HG02678 (cell line): ENCODE data around the gene LBH.

Experiments used
- ATAC-seq: cut with Tn5 transposase; IDR thresholded peaks from one replicate; pipeline ENCODE4 v1.9.1; 2021; ENCODE audit warnings: mild to moderate bottlenecking, moderate library complexity; ENCODE audit not compliant: unreplicated experiment

Gene LBH

DNA sequence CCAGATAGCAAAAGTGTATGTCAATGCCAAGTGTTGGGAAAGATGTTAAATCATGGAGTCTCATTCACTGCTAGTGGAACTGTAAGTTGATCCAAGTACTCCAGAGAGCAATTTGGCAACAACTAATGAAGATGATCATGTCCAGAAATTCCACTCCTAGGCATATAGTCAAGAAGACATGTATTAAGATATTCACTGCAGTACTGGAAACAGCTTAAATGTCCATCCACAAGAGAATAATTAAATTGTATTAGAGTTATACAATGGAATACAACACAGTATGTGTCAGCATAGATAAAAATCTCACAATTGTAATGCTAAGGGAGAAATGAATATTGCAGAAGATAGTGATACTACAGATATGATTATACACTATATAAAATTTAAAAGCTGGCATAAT, 15.2 kb upstream of the LBH start:
- no peak for ATAC-seq

DNA sequence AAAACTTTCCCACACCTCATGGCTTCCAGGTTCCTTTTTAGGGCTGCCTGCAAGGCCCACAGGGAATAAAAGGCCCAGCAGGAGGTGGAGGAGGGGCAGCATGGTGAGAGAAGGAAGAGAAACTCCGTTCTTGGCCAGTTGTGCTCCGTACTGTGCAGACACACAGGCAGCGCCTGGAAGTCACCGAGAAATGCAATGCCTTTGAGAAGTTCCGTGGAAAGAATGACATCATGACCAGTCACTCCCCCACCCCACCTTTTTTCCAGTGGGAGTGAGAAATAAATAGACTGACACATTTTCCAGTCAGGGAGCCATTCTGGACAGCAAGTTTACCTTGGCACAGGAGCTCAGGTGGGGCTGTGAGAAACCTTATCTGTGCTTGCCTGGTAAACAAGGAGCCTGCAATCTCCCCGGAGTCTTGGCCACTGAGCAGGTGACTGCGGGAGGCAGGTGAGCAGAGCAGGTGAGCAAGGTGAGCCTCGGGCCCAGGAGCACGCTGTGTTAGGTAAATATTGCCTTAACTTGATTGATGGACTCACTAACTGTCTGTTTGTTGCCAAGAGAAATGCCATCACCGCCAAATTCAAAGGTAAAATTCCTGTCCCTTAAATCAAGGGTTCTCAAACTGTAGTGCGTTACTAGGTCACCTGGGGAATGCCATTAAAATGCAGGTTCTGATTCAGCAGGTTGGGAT, 13.5 kb upstream of the LBH start:
- no peak for ATAC-seq

DNA sequence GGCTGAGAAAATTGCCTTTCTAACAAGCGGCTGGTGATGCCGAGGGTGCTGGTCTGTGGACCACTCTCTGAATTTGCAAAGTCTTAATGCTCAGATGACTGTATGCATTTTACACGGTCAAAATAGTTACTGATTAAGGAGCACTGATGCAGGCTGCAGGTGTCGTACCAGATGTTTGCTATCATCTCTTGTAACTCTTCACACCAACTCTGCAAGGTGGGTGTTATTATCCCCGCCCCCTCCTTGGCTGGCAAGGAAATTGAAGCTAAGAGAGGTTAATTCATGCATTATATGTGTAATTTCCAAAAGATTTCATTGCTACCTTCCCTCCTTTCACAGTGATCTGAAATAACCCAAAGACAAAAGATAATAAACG, 13.0 kb upstream of the LBH start:
- no peak for ATAC-seq

DNA sequence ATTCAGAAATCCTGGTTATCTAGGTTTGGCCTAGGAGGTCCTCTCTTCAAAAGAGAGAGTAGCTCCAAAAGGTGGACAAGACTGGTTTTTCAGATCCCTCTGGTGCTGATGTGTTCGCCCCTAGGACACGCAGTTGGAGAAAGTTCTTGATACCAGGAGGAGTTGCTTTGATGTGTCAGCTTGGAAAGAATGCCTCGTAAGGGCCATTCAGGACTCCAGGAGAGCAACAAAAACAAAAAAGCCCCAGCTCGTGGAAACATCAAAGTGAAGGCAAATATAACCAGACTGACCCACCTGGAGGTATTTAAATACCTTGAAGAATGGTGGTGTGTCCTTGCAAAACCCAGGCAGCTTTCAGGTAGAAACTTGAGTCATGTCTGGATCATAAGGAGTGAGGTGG, 12.5 kb upstream of the LBH start:
- ATAC-seq = no peak

DNA sequence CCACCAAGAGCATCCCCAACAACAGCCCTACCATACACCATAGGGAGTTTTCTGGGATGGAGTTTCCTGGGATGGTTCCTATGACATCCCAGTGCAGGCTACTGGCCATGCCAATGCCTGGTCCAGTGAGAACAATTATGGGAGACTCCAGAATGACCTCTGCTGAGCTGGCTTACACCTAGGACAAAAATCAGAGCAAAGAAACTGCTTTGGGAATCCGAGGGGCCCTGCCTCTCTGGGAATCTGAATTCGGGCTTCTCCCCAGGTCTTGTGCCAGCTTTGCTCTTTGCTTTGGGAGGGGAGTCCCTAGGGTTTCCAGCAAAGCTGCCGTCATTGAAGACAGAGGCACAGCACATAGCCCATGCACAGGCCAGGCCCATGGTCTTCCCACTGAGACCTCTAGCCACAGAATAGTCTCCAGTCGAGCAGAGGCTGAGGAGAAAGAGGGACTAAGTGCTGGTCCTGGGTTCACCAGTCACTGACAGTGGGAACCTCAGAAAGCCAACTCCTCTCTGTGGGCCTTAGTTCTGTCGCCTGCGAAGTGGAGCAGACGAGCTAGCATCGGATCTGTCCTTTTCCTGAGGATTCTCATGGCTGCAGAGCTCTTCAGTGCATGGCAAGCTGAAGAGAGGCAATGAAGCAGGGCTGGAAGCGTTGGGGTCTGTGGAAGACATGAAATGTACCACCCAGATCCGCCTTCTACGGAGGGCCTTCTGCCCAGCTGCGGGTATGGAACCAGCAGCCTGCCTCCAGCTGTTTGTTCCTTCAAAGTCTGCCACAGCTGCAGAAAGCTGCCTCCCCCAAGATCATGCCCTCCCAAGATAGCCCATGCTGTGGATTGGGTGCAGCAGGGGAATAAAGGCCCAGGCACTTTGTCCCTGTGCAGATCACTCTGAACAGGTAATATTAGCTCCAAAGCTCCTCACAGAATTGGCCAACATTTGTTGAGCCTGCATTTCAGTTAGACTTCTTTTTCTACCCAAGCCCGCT, 11.2 kb upstream of the LBH start:
- ATAC-seq = no peak

DNA sequence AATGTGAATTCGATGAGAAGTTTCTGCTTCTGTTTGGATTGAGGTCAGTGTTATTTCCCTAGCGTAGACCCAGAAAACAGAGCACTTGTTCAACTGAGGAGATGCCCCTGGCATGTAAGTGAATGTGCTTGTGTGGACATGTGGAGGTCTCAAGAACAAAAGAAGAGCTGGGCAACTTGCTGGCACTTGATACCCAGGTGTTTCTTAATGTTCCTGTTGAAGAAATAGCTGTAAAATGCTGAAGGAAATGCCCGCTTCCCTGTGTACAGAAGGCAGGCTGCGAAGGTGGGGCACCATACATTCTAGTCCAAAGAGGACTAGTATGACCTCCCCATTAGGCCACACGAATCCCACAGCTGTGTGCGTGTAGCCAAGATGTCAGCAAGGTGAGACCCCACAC, 9.8 kb upstream of the LBH start:
- ATAC-seq = no peak

DNA sequence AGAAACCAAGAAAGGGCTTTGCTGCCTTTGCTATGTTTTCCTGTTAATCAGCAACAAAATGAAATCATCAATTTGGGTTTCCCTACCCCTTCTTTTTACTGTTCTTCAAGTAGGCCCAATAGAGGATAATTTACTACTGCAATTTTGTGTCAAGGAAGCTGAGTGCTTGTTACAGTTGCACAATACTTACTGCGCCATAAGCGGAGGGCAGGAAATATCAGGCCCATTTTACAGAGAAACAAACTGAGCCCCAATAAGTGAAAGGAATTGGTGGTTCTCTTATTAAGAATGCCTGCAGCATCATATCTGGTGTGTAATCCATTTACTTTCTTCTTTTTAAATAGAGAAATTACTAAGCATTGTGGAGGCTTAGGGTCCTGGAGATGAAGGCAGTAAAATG, 9.3 kb upstream of the LBH start:
- no peak for ATAC-seq

DNA sequence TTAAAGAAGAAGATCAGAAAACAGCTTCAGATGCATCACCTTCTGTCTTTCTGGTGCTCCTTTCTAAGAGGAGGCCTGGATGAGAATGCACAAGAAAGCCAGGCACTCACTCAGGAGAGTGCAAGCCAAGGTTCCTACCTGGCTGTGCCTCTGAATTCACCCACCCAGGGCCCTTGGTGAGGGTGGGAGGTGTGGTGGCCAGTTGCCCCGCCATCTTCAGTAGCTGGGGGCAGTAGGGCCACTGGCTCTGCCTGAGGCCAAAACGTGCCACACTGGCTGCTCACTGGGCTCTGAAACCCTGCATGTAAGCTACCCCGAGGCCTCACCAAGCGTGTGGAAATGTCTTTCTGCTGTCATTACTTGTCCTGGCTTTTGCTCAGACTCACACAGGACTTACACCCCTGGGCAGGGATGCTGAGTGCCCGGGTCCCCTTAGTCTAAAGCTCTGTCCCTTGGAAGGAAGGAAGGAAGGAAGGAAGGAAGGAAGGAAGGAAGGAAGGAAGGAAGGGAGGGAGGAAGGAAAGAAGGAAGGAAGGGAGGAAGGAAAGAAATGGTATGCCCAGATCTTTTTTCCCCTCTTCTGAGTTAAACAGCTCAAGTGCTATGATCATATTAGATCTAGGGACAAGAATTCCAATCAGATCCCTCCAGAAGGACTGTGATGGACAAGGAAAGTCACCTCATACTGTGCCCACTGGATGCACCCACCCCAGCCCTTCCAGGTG, 8.5 kb upstream of the LBH start:
- ATAC-seq = no peak

DNA sequence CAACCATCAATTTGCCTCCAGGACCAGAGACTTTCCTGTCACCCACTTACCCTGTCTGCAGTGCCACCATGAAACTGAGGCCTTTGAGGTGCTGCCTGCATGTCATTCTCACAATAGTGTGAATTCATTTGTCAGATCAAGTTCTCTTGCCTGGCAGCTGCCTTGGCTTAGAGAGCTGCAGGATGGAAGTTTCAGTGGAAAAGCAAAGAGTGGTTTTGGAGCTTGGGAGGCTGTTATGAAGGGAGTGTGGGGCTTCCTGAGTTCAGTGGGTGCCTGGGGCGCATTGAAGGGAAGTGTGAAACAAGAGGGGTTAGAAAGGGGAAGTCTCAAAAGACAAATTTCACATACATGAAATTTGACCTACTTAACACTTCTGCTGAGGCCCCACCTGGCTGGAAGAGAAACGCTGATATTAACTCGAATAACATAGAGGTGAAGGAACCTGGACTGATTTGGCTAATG, 7.9 kb upstream of the LBH start:
- peak; percentile 47 for ATAC-seq

DNA sequence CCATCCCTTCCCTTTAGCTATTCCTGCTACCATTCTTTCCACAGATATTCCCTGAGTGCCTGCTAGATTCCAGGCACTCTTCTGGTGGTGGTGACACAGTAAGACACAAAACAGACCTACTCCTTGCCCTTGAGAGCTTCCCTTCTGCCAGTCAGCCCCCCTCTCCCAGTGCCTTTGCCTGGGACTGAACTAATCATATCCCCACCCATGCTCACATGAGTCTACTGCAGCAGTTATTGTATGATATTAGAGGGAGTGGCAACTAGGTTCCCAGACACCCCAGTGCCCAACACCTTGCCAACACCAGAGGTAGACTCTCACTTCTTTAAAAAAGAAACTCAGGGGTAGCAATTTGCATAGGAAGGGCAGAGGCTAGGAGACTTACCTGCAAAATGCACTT, 7.2 kb upstream of the LBH start:
- no peak for ATAC-seq

DNA sequence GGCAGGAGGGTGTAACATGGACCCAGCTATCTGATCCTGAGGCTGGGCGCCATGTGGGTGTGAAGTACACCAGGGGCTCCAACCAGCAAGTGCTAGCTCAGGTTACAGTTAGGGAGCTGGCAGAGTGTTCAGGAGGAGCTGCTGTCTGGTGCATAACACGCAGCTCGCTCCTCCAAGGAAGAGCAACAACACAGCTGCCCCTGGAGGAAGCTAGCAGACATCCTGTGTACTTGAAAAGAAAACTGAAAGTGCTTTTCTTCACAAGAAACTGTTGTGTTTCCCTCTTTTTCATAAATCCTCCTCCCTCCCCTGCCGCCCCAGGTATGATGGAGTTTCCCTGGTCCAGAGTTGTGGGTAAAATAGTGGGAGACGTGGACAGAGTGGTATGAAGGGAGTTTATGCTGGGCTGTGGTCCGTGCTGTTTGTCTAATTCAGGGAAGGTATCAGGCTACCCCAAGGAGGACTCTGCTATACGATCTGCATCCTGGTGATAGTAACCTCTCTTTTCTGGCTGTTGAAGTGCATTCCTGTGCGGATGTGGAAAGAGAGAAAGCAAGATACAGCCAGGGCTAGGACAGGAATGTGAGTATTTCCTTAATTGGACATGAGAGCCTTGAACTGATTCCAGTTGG, 6.1 kb upstream of the LBH start:
- ATAC-seq = peak; percentile 50

DNA sequence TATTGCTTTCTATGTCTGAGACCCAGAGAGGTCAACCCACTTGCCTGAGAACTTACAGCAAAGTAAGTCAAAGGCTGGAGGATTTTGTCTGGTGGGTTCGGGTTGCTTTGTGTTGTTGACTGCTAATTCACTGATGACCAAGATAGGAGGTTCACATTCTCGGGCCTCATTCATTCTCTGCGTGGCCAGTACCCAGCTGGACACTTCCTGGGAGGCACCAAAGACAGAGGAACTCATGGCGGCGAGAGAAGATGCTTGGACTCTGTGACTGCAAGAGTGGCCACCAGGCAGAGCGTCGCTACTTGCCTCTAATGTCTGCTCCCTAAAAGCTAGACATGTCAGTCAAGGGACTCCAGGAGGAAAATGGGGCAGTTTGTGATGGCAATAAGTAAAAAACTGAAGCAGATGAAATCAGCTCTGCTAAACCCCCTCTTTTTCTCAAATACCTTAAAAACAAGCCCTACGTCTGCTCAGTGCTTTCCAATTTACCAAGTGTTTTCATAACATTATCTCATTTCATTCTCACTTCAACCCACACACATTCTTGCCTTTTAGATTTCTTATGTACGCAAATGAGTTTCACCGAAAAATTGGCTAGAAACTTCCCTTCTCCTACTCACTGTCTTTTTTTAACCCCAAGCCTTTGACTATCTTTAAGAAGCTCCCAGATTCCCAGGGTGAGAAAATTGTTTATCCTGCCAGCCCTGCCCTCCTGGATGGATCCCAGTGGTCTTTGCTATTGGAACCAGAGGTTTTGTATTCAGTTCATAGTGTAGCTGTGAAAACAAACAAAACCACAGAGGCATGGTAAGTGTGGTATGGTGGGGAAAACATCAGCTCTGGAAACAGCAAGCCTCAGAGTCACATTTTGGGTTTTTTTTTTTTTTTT, 4.9 kb upstream of the LBH start:
- ATAC-seq = peak; percentile 36

DNA sequence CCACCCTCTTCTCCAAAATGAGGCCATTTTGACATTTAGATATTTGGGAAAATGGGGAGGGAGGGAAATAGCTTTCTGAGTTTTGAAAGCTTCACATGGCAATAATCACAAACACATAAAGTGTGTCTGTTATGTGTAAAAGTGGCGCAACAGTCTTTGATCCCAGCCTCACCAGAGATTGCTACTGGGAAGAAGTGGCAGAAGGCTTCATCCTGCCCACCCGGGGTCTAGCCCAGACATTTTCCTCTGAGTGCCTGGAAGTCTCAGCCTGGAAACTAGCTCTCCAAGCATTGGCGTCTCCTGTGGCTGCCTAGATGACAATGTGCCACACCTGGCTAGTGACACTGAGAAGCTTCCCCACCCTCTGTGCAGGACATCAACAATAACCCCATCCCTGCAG, 1.7 kb upstream of the LBH start:
- ATAC-seq = no peak

DNA sequence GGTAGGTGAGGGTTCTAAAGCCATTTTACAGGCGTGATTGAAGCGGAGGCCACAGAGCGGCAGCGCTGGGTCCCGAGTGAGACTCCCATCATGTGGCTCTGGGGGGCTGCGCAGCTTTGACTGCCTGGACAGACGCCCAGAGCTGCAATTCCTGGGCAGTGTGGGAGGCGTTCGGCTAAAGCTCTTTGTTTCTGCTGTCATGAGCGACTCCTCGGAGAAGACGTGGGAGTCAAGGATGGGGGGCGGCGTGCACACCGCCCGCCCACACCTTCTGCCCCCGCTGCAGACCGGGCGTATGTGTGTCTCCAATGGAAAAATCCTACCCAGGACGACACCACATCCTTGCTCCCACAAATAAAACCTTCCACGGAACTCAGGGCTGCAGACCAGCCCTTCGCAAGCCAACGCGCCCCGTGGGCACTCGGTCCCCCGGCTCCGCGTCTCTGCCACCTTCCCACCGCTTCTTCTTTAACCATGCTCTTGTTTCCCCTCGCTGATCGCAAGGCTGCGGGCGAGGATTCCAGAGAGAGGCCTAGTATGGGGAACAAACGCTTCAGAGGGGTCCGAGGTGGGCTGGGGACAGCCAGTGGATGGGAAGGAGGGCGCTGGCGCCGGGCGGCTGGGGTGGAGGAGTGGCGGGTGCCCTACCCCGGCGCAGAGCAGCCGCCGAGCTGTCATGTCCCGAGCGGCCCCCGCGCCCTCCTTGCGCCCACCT, 680 bp upstream of the LBH start:
- peak; percentile 1 for ATAC-seq

DNA sequence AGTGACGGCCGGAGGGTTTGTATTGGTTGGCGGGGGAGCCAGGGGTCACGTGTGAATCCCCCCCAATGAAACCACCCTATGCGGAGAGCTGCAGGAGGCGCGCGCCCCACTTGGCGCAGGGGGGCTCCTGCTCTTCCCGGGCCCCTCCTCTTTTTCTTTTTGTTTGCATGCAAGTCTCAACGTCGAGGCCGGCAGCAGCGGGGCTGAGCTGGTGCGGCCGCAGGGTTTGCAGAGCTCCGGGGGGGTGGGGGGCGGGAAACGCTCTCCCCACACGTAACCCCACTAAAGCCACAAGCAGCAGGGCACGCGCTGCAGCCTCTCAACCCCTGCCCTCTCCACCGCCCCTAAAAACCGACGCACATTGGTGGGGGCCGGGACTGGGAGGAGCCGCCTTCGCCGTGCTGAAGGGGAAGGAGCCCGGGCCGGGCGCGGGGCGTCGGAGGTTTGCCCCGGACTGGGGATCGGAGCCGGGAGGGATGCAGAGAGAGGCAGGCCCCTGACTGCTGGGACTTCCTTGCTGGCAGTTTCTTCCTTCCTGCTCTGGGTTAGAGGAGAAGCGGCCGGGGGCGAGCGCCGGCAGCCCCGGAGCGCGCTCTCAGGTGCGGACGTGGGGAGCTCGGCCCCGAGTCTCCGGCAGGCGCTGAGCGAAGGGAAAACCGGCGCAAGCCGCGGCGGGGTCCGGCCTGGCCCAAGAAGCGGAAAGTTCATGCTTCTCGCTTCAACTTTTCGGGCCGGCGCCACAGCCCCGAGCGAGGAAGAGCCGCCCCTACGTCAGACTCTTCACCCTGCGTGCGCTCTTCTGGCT, 864 bp downstream of the LBH start:
- peak; percentile 32 for ATAC-seq

DNA sequence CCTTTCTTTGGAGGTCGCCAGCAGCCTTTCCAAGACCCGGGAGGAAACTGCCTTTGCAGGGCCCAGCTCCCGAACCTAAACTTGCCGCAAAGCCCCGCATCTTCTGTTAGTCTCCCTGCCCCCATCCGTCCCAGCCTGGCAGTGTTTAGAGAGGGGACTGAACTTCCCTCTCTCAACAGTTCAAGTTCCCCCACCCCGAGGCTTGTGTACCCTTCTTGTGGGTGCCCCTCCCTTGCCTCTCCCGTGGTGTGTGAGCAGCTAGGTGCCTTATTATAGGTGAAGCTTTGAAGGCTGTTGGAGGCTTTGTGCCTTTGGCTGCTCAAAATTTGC, 1.4 kb downstream of the LBH start:
- no peak for ATAC-seq

DNA sequence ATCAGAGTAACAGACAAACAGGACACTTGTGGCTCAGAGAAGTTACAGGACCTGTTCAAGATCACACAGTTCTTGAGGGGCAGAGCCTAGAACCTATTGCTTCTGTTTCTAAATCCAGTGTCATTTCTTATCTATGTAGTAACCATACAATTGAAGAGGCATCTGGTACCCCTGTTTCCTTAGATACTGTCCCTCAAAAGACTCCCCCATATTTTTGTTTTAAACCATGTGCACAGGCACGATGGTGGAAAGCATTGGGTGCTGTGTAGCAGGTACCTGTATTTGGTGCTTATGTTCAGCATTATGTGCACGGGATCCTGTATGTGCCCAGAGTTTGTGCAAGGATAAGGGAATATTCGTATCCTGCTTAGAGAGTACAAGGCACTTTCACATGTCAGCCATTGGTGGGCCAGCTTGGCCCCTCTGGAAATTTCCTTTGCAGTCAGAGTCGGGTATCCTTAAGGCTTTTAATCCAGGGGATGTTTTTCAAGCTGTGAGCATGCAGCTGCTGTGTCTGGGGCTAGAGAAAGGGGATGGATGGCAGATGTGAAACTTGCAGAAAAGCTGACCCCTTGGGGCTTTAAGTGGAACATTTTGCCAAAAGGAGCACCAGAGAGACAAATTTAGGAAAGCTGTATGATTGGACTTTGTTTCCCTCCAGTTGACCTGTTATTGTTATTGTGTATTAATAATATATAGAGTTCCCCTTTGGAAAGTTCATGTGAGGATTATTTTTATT, 2.1 kb downstream of the LBH start:
- no peak for ATAC-seq
